Pancreas (tissue), 10 donors: Measurements from ENCODE around the gene LAMTOR2. TPM values are rescaled to one million over a fixed set of nuclear protein-coding genes. Genes with fewer than 3 reads are reported as not detected.

ENCODE experiments used
- ATAC-seq, 4 donors: fragments of 200-7000 bp; cut with Tn5 transposase; one replicate each; pipeline versions ENCODE4 v1.8.0 to v1.9.1; 2020; ENCODE audit warnings: mild to moderate bottlenecking in 4 of 4, moderate library complexity in 4 of 4
- DNase-seq, 6 donors: peaks; one replicate each; pipeline ENCODE4 v3.0.0-alpha.2; 2020
- FAIRE-seq: peaks from 2 replicates; lab custom pipeline; 2012; peaks lifted over from hg19 to GRCh38; lab: Jason Lieb, UNC
- H3K27ac ChIP-seq, 4 donors: fragments of 200-600 bp; sonication (generic); 1 replicate in 3 of 4; 2 replicates in 1 of 4; pipeline versions ENCODE4 v1.5.0 to v1.8.0; 2020
- H3K27me3 ChIP-seq, 4 donors: fragments of 200-600 bp; one replicate each; pipeline ENCODE4 v1.8.0; 2021
- H3K36me3 ChIP-seq, 3 donors: fragments of 200-600 bp; sonication (generic) in 1 of 3; one replicate each; pipeline versions ENCODE4 v1.5.0 to v1.8.0; 2020 to 2021
- H3K4me1 ChIP-seq, 3 donors: fragments of 200-600 bp; one replicate each; pipeline ENCODE4 v1.8.0; 2021
- H3K4me3 ChIP-seq, 4 donors: fragments of 200-600 bp; sonication (generic) in 2 of 4; one replicate each; pipeline versions ENCODE4 v1.5.0 to v1.8.0; 2020 to 2021
- H3K9me3 ChIP-seq, 4 donors: fragments of 200-600 bp; one replicate each; pipeline ENCODE4 v1.8.0; 2021
- WGBS, 2 donors: extraction: QIAGEN DNeasy Blood & Tissue Kit; methylation state at CpG; one replicate each; pipeline ENCODE4 v1.1.7; 2013; 5-methylcytosine and 5-hydroxymethylcytosine counted together
- intact Hi-C, 3 donors: fragments of 100-400 bp; cut with DNase I; formaldehyde crosslinking; loops; one replicate each; pipeline versions ENCODE4 v1.11.1 to v1.14.2; 2022
- polyA plus RNA-seq, 2 donors: library from polyadenylated mRNA; stranded (reverse); fragments of 200-250 nt; gene quantifications; one replicate each; pipeline ENCODE4 v1.2.3, GENCODE V29; 2013
- total RNA-seq, 6 donors: library from RNA; stranded (reverse); fragmentation: NEBNext Ultra II Directional in 4 of 6; extraction: Animal tissue kit (Norgen Biotek cat#: 25700) in 4 of 6; gene quantifications; one replicate each; pipeline versions ENCODE4 v1.2.1 to v1.2.4, GENCODE V29; 2021 to 2023
- TF ChIP-seq, protein P1 (sequence below), 4 donors: fragments of 200-600 bp; sonication (generic) in 3 of 4; IDR thresholded peaks; one replicate each; pipeline versions ENCODE4 v1.5.0 to v1.8.0; 2021; ENCODE audit warnings: antibody characterized with exemption in 4 of 4
- donor health status: healthy with polysubstance abuse.
- donor health status: DM: no; HTN: no; CAD: no; lungs with moderate emphysema.
- donor health status: DM: no; HTN: no; CAD: no.
- donor health status: control.
- donor health status: control.
- donor health status: Bipolar disorder and iron deficiency.
- donor health status: DM: yes; HTN: yes; CAD: no.
- donor health status: DM: no; HTN: no; CAD: no.
- donor health status: DM: no; HTN: no; CAD: no.
- donor health status: DM: yes; HTN: yes; CAD: no.

Gene LAMTOR2
- total RNA-seq (10 to 100 TPM; 31.7 to 40.1 (median 32.1) TPM), polyA plus RNA-seq (10 to 100 TPM; 59.4 to 60.1 TPM)

DNA sequence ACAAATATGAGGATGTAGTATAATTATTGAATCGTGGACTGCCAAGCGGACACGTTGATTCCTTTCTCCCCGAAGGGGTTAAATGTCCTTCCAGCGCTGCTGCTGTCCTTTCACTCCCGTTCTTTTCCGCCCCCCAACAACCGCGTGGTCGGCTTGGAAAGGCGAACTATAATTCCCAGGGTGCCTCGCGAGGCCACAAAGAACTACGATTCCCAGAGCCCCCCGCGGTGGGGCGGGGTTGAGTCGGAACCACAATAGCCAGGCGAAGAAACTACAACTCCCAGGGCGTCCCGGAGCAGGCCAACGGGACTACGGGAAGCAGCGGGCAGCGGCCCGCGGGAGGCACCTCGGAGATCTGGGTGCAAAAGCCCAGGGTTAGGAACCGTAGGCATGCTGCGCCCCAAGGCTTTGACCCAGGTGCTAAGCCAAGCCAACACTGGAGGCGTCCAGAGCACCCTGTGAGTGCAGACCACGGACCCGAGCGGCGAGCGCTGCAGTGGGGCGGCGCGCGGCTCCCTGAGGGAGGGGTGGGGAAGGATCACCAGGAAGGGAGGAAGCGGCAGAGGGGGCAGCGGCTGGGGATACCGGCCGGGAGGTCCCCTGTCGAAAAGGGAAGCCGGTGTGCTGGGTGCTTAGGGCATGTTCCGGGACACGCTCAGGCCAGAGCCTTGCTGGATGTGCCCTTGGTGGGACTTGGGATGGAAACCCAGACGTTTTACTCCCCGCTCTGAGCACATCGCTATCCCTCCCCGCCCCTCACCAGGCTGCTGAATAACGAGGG is at the start of gene LAMTOR2:
Gene LAMTOR2, plus strand, starts transcription at position 283 of the 781 bp plus-strand sequence. Its CDS starts 108 bp downstream, at position 391.
- no peaks in the 10 kb centered on the region for H3K36me3 ChIP-seq
- ATAC-seq (peak; percentile 88 to 94 (median 90)), FAIRE-seq (peak; percentile 66), DNase-seq (peak; percentile 95 to 98 (median 98))
- peak within 1 kb of the TSS; percentile 57 to 99 (median 92) for H3K4me3 ChIP-seq
- 0% methylated on average over 52 to 53 of the region's 53 CpGs for WGBS, 2 donors
- intact Hi-C loops: no loop called here
- TF ChIP-seq, protein P1, sequence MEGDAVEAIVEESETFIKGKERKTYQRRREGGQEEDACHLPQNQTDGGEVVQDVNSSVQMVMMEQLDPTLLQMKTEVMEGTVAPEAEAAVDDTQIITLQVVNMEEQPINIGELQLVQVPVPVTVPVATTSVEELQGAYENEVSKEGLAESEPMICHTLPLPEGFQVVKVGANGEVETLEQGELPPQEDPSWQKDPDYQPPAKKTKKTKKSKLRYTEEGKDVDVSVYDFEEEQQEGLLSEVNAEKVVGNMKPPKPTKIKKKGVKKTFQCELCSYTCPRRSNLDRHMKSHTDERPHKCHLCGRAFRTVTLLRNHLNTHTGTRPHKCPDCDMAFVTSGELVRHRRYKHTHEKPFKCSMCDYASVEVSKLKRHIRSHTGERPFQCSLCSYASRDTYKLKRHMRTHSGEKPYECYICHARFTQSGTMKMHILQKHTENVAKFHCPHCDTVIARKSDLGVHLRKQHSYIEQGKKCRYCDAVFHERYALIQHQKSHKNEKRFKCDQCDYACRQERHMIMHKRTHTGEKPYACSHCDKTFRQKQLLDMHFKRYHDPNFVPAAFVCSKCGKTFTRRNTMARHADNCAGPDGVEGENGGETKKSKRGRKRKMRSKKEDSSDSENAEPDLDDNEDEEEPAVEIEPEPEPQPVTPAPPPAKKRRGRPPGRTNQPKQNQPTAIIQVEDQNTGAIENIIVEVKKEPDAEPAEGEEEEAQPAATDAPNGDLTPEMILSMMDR (IDR thresholded peaks at IDR 0.05): no peak
- H3K27me3 ChIP-seq: no peaks in the 10 kb centered on the region
- peaks cover 0 to 12% (median 8%) of the 10 kb centered on the region in 3 donors for H3K4me1 ChIP-seq
- no peaks in the 10 kb centered on the region for H3K9me3 ChIP-seq
- H3K27ac ChIP-seq: peak within 1 kb of the TSS; percentile 89 to 92 (median 90)

DNA sequence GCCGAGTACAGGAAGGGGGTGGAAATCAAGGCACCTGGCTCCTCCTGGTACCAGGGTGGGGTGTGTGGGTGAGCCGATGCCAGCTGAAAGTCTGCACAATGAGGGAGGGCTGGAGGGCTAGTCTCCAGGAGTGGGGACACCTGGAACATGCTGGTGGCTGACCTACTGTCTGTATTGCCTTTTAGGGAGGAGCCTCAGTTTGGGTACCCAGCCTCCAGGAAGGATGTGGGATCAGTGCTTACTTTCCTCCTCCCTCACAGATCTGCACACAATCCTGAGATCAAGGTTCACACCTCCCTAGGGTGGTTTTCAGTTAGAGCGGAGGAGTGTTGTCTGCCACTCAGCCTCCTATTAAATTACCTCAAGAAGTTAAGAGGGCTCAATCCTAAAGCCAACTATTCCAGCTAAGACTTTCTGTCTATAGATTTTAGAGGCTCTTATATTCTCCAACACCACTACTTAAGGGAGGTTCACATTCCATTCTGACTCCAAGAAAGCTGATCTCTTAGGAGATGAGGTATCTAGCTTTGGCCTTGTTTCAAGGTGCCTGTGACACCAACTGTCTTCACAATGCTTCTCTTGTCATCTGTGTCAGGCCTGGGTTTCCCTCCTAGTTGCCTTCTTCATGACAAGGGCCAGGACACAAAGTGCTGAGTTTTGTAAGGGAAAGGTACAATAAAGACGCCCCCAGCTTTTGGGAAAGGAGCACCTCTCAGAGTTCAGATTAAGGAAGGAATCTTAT is 49.6 kb upstream of the LAMTOR2 start:
- 67 to 76% methylated on average over 4 of the region's 4 CpGs for WGBS, 2 donors
- no peak overlapping the region for H3K4me3 ChIP-seq
- ATAC-seq (no peak), DNase-seq (peak in 1 of 6 donors; percentile 7), FAIRE-seq (no peak)
- TF ChIP-seq, protein P1 (IDR thresholded peaks at IDR 0.05): no peak
- no peaks in the 10 kb centered on the region for H3K4me1 ChIP-seq
- peaks cover under 1 to 10% (median 2%) of the 10 kb centered on the region in 3 donors for H3K36me3 ChIP-seq
- H3K9me3 ChIP-seq: no peaks in the 10 kb centered on the region
- H3K27ac ChIP-seq: no peak overlapping the region
- intact Hi-C loops: no loop called here
- no peaks in the 10 kb centered on the region for H3K27me3 ChIP-seq

DNA sequence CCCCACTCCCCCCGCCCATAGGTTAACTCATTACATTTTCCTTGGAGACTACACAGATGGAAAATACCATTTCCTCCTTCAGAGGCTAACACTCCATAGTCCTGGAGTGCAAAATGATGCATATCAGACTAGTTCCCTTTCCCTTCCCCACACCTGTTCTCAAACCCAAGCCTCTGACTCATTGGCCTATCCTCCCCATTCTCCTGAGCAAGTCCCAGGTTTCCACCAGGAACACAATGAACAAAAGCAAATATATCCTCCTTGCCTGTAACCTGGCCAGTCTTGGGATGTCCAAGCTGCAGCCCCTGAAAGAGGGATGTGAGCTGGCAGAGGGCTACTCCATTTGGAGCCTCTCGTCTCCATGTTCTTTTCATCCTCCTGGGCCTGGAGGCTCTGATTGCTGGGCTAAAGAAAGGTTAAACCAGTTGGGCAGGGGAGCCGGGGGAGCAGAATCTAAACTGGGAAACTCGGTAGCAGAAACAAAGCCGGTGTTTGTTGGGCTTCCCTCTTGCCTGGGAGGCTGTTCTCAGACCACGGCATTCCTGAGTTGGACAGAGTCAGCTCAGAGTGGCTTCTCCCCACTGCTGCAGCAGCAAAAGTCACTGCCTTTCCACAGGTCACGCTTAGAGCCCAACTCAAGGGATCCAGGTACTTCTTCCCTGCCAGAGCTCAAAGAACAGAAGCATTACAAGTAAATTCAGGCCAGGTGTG is 47.8 kb upstream of the LAMTOR2 start:
- Histone ChIP-seq H3K27ac (peak overlapping the region in 1 of 4 donors; percentile 3), H3K4me3 (no peak overlapping the region), H3K36me3 (peaks cover 2 to 28% (median 19%) of the 10 kb centered on the region in 3 donors), H3K4me1 (no peaks in the 10 kb centered on the region), H3K27me3 (no peaks in the 10 kb centered on the region), H3K9me3 (no peaks in the 10 kb centered on the region)
- FAIRE-seq: no peak
- DNase-seq: peak in 1 of 6 donors; percentile 29
- intact Hi-C loops: no loop called here
- WGBS, 2 donors: 59 to 60% methylated on average over 7 of the region's 7 CpGs
- ATAC-seq: peak in 3 of 4 donors; percentile 16 to 36 (median 27)
- TF ChIP-seq, protein P1 (IDR thresholded peaks at IDR 0.05): no peak

DNA sequence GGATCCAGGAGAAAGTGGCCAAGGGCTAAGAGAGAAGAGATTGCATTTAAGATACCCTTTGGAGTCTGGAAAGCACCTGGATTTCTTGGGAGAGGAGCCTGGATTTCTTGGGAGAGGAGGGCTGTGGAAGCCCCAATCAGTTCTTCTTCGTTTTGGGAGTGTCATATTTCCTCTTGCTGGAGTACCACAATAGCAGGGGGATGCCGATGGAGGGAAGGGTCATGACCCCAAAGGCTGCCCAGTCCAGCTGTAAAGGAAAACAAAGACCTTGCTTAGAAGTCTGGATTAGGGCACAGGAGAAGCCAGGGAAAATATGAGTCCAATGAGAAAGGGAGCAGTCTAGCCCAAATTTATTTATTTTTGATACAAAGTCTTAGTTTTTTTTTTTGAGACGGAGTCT is 45.2 kb upstream of the LAMTOR2 start:
- H3K4me1 ChIP-seq: no peaks in the 10 kb centered on the region
- DNase-seq (peak in 1 of 6 donors; percentile 2), FAIRE-seq (no peak), ATAC-seq (no peak)
- intact Hi-C loops: no loop called here
- H3K4me3 ChIP-seq: no peak overlapping the region
- no peaks in the 10 kb centered on the region for H3K9me3 ChIP-seq
- 62 to 65% methylated on average over 3 of the region's 3 CpGs for WGBS, 2 donors
- no peaks in the 10 kb centered on the region for H3K27me3 ChIP-seq
- TF ChIP-seq, protein P1 (IDR thresholded peaks at IDR 0.05): no peak
- H3K27ac ChIP-seq: no peak overlapping the region
- peaks cover 2 to 51% (median 28%) of the 10 kb centered on the region in 3 donors for H3K36me3 ChIP-seq
